ENCODE data around the gene TRPM3.
"Not testable (repeated sequence)": the region's sequence is repeated elsewhere in the genome, so short reads cannot be mapped to it uniquely, and the experiment has no call there.

TRPM3 gene

DNA sequence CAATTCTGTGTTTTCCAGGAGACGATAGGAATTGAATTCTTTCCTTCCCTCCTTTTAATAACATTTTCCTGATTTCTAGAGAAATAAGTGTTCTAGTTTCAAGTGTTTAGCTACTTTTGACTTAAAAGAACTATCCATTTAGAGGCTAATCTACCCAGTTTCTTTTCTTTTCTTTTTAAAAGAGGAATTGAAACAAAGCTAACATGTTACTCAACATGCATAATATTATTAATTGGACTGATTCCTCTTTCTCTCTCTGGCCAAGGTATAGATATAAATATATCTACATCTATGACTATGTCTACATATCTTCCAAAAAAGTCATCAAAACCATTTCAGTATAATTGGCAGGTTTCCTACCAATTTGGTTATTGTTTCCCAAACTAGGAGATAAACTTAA is 309.8 kb downstream of the TRPM3 start:
- DNase-seq, result no peak

DNA sequence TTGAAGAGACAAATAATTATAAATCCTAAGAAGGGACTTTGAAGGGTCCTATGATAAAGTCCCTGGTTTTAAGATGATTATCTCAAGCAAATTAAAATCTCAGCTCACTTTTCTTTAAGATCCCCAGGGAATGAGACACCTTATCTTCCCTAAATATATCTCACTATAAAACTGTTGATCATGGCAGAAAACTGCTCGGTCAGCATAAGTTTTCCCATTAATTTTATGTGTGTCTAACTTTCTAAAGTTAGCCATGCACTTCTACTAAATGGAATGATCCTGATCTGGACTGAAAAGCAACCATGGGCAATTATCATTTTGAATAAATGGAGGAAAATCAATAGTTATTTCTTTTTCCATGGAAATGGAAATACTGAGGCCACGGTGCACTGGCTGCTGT is 314.5 kb downstream of the TRPM3 start:
- DNase-seq, result no peak

DNA sequence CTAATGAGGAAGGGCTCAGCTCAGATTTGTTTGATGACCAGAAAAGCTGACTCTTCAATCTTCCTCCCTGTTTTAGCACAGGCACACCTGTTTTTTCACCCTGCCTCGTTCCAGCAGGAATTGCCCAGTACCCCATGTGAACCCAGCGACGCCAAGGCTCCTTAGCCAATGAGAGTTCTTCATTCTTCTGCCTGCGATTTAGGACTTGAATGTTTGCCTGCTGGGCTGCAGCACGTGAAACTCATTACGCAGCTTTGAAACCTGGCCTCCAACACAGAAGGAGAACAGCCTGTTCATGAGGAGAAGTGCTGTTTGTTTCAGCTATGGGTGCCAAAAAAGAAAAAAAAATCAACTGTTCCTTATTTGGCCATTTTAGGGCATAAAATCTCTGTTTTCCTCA is 315.5 kb downstream of the TRPM3 start:
- DNase-seq, result peak; percentile 64

DNA sequence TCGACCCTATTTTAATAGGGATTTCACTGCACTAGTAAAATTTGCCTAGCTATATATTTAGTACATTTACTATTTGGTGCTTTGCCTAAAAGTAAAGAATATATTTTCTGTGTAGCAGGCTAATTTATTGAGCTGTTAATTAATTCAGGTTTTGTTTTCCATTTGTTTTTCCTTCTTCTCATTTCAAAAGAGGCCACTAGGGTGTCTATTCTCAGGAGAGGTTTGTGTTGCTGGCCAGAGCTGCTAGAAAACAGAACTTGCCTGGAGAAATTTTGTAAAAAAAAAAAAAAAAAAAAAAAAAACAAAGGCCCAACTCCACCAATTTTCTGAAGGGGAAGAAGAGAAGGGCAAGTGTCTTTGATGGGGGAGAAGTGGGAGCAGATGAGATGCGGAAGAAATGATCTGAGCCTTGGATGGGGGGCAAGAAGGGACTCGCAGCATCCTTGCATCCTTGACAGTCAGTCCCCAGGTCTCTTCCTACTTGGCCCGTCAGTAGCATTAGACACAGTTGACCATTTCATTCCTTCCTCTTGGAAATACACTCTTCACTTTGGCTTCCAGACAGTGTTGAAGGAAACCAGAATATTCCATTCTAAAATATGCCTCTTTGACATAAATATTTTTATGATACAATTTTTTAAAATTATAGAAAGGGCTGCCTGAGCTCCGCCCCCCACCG is 318.5 kb downstream of the TRPM3 start:
- no peak for DNase-seq

DNA sequence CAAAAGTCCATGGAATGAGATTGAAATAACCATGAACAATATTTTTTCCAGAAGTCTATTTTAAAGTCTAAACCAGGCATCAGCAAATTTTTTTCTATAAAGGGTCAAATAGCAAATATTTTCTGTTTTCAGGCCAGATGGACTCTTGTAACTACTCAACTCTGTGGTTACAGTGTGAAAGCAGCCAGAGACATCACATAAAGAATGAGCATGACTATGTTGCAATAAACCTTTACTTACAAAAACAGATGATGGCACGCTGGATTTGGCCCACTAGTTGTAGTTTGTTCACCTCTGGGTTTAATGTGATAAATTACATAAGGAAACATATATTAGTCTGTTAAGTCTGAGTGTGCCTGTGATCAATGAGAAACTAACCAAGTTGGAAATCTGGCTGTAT is 319.2 kb downstream of the TRPM3 start:
- no peak for DNase-seq

DNA sequence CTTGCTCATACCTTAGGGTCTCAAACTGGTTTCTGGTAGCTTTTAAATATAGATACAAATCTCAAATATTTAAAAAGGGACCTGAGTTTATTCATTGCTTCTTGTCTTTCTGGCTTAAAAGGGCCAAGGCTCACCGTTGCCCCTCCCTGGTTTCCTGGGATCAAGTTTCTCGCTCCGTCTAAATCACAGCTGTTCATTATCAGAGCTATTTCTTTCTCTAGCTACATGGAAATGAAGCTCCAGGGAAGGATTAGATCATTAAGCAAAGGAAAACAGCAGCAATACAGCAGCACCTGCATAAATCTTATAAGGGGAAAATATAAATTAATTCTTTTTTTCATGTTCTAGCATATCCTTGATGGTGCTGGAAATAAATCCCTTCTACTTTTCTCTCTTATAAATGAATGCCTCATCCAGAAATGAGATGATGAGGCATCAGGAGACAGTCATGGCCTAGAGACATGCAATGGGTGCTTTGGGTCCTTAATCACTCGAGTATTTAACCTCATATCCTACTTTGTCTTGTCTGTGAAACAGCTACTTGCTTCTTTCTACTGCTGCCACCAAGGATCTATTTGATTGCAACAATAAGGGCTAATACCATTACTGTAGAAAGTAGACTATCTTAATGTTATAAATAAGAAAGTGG is 320.1 kb downstream of the TRPM3 start:
- DNase-seq, result no peak

DNA sequence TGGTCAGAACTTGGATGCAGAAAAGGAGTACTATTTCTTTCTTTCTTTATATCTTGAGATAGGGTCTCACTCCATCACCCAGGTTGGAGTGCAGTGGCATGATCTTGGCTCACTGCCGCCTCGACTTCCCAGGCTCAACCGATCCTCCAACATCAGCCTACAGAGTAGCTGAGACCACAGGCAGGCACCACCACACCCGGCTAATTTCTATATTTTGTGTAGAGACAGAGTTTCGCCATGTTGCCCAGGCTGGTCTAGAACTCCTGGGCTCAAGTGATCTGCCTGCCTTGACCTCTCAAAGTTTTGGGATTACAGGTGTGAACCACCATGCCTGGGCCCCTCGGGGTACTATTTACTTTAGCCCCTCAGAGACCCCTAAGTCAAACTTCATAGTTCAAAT is 323.4 kb downstream of the TRPM3 start:
- no peak for DNase-seq

DNA sequence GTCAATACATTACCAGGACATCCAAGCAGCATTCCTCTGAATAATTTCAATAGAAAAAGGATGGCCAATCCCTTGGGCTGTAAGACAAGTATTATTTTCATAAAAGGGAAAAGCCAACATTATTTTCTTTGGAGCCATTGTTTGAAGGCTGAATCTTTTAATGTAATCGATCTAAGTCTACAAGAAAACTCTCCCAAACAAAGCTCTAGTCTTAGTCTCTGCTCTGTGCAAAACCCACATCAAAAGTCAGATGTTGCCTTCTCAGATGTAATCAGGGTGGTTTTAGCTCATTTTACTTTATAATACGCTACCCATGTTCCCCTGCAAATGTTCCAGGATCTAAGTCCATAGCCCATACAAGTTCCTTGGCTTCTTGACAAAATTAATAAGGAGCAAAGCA is 325.6 kb downstream of the TRPM3 start:
- DNase-seq, result no peak

DNA sequence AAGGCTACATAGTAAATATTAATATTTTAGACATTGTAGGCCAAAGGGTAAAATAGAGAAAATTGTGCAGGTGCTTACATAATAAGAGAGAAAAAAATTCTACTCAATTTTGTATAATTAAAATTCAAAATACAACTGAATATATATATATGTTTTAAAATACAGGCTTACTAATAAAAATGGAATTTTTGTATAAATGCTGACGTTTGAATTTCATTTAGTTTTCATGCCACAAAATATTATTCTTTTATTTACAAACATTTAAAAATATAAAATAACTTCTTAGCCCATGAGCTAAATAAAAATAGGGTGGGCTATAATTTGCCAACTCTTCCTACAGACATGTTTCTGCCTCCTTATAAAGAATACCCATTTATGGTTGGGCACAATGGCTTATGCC is 328.6 kb downstream of the TRPM3 start:
- DNase-seq, result no peak

DNA sequence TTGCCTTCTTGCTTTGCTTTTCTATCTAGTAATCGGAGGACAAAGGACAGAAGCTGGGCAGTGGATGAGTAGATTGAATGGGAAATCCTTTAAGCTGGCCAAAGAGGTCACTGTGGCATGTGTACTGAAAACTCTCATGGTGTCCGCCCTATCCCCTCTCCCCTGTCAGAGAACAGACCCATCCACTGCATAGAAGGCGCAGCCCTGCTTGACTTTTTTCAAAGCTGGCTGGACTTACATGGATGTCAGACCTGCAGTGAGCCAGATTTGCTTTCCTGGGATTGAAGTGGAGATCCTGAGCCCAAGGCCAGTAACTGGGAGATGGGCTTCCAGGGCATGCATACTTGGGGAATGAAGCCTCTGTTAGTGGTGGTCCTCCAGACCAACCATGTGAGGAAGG is 329.5 kb downstream of the TRPM3 start:
- no peak for DNase-seq

DNA sequence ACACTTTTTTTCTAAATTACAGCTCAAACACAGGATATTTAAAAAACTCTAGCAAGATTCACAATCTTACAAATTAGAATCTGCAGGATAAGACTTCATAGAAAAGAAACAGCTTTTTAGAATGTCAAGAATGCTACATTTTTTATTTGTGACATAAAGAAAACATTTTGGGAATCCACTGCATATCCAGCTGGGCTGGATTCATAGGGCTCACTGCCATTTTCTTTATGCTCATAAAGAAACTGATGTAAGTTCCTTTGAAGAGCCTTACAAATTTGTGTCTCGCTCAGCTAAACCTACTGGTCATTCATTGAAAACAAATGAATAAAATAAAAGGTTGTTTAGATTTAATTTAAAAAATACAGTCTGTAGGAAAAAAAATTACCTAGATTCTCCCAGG is 332.3 kb downstream of the TRPM3 start:
- DNase-seq, result no peak

DNA sequence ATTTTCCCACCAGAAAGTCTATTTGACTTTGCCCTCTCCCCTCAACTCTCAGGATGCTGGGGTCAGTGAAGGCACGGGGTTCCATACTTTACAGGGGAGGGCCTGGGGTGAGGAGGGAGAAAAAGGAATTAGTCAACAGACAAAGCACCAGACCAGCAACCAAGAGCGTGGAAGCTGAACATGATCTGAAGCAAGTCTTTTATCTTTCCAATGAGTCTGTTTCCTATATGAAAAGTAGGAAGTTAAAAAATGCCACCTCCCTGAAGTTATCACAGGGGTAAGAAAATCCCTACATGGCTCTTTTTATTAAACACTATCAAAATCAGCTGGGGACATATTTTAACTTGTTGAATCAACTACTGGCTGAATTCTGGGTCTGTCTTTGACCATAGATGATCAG is 337.0 kb downstream of the TRPM3 start:
- DNase-seq, result no peak

DNA sequence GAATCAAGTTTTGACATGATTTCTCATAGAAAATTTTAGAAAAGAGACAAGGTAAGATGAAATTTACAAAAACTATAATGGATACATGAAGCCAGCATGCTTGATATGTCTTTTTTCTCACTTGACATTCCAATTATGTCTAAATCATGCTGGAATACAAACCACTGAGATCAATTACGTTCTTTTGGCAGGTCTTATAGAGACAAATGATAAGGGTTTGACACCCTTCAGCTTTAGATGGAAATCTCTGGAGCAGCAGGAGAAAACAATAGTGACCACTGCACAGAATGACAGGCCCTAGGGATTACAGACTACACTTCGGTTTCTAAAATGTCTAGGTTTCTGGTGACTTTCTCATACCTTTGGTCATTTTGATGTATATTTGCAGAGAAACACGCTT is 342.9 kb downstream of the TRPM3 start:
- DNase-seq, result no peak

DNA sequence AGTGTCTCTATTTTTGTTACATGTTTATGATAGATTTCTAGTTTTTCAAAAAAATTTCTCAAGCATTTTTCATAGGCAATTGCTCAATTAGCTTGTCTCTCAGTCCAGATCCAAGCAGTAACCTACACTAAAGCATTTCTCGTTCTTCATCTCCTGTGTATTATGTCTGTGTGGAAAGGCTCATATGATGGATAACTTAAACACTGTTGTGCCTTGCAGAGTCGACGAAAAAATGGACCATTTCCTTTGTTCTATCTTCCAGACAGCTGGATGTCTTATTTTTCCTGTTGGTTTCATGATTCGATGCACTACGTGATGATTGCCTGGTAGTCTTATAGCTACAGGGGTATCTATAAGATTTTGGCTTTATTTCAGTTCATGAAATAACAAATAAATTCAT is 347.8 kb downstream of the TRPM3 start:
- DNase-seq, result no peak

DNA sequence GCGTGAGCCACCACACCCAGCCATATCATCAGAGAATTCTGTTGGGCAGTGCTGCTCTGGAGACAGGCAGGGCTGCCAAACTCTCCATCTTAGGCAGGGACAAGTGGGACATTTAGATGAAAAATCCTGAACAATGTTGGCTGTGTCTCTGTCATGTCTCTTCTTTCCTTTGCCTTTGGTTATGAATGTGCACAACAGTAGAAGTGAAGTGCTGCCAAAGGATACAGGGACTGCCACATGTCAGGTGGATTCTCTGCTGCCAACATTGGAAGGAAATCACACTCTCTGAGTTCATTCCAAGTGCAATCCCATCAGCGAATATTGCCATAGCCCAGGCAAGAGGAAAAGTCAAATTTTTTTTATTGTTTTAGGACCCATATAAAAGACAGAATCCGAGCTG is 348.8 kb downstream of the TRPM3 start:
- DNase-seq, result no peak

DNA sequence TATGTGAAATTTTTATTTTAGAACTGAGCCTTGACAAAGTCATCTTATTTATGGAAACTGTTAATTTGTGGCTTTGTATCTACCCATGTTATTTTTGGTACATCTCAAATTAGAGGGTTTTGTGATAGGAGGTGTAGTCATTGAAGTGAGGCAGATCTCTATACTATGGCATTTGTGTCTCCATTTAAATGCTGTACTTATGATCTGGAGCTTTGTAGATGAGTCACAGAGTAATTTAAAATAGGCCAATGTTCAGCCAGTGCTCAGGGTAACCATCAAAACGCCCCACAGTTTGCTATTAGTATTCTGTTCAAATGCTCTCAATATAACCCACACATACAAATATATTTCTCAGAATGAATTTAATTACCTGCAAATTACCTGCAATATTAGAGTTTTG is 355.5 kb downstream of the TRPM3 start:
- no peak for DNase-seq

DNA sequence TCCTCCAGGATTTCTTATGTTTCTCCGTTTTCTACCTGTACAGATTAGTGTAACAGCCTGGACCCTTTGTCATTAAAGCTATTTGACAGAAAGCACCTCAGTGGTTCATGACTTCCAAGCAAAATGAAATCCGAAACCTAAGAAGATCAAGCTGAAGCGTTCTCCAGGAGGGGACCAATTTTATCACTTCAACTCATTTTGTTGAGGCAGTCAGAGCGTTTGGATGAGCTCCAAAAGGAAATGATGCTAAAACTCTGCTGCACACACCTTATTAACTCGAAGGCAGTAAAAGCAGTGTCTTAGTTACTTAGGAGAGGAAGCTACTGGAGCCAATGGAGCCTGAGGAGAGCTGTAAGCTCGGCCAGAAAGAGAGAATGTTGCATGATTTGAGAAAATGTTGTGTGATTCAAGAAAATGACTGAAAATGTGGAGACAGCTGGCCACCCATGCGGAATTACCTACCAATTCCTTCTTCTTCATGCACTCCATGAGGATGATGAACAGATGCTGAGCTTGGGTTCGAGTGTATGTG is 360.2 kb downstream of the TRPM3 start:
- no peak for DNase-seq

DNA sequence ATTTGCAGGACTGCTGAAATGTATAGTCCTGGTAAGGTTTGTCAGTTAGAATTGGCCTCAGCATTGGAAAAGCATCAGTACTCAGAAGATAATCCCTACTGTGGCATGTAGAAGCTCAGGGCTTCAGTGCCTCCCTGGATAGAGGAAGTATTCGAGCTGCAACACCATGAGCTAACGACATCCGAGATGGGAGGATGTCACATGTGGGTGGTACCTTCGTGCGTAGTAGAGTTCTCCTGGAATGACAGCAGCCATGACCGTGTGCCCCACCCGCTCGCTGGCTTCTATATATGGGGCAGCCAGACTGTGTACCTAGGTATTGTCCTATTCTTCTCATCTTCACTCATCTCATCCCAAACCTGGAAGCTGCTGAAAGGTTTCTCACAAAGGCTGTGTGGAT is 361.2 kb downstream of the TRPM3 start:
- DNase-seq, result no peak

DNA sequence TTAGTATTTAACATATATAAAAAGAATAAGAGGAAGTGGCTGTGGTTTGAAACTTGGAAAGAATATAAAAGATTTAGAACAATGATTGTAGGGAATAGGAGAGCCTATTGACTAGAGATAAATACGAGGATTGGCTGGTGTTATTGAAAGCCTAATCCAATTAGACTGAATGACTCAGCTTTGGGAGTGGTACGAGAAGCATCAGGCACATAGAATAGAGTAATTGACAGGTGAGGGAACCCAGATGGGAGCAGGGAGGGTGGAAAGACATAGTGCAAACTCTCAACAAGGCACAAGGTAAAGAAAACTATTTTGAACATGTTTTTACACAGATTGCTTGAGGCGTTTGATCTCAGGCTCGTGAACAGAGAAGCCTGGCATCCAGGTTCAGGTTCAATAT is 368.1 kb downstream of the TRPM3 start:
- DNase-seq, result no peak

DNA sequence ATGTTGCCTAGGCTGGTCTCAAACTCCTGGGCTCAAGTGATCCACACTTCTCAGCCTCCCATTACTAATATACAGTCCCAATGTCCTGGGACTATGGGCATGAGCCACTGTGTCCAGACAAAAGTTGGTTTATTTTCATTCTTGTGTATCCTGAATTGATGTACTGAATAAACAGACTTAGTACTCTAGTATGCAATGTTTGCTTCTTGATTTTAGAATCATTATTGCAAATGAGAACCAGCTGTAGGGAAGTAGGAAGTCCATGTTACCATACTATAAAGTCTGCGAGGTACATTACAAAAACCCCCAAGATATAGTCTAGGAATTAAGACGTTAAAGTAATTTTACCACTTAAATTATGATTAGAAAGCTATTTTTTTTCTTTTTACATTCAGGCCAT is 372.4 kb downstream of the TRPM3 start:
- DNase-seq, result no peak

DNA sequence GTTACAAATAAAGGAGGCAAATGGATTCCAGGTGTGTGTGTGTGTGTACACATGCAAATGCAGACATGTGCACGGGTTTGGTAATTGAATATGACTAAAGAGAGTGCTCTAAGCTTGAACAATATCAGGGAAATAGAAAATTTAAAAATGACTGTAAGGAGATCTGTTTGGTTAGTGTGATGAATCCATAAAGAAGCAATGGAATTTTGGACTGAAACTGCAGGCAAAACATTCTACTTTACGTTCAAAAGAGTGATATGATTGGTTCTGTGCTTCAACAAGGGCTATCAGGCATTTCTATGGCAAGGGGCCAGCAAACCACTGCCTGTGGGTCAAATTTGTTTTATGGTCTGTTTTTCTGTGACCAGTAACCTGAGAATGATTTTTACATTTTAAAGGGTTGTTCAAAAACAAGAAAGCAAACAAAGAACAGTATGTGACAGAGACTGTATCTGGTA is 374.1 kb downstream of the TRPM3 start:
- DNase-seq, result no peak

DNA sequence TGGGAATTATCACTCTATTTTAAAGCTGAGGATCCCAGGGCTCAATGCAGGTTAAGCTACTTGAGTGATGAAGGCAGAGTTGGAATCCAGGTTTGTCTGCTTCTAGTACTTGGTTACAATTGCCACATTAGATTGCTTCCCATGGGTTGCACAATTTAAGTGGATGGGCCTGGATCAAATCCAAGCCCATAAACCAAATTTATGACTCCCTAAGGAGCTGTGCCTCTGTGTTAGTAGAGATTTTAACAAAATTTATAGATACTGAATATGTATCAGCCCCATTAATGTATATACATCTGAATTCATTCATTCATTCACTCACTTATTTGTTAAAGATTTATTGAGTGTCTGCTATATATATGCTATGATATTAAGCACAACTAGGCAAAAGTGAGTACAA is 374.7 kb downstream of the TRPM3 start:
- no peak for DNase-seq

DNA sequence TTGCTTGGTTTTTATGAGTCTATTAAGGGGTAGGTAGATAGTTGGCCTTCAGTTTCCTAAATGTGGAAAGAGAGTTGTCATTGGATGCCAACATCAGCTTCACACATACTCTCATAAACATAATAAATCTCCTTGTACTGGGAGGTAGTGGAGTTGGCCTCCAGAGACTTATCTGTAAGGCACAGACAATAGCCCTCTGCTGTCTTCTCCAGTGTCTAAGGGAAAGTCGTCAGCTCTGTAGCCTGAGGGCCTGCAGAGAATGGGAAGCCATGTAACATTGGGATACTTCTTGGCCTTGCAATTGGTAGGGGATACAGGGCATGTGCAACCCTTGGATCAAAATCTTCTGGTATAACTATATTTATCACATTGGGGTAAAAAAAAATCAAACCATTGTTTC is 375.1 kb downstream of the TRPM3 start:
- DNase-seq, result no peak

DNA sequence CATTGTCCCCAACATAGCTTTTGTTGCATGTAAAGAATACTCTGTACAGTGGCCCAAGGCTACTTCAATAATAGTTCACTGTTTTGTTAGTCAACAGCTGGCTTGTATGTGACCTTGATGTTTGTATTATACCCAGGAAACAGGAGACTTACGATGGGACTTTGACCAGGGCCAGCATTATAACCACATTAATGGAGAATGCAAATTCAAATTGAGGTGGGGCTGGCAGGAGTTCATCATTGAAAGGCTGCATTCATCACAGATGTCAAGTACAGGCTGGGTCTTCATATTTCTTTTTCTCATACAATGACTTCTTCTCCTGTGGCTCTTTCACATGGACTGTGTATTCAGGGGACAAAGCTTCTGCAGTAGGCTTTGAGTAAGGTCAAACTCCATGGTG is 396.6 kb downstream of the TRPM3 start:
- DNase-seq, result not testable (repeated sequence)

DNA sequence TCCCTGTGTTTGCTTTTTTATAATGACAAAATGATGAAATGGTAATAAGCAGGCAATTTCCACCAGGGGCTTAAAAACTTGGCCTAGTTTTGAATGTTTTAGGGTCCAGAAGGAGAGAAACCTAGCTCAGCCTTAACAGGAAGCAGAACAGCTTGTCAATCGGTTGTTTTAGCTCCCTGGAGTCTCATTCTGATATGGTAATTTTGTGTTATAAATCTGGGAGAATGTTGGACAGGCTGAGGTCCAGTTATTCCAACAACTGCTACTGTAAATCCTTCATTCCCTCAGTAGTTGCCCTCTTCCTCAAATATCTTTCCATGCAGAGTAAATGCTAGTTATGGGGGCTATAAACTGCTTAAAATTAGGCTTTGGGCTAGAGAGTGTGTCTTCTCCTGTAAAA is 397.4 kb downstream of the TRPM3 start:
- not testable (repeated sequence) for DNase-seq

All from right forelimb (tissue), 1 donor.